WERI-Rb-1 (cell line): Measurements from ENCODE around the gene DICER1.

Experiments
- DNase-seq: peaks from one replicate; pipeline ENCODE4 v3.0.0-alpha.2; 2020
- H3K27ac ChIP-seq: fragments of 250-450 bp; sonication (Bioruptor Pico); 2 replicates; pipeline ENCODE4 v1.5.1; 2020; ENCODE audit warnings: mild to moderate bottlenecking, moderate library complexity
- H3K27me3 ChIP-seq: fragments of 250-450 bp; sonication (Bioruptor Pico); 2 replicates; pipeline ENCODE4 v1.5.1; 2021; ENCODE audit warnings: mild to moderate bottlenecking, low read depth, moderate library complexity; ENCODE audit not compliant: insufficient read depth, severe bottlenecking
- H3K36me3 ChIP-seq: fragments of 250-450 bp; sonication (Bioruptor Pico); 2 replicates; pipeline ENCODE4 v1.5.1; 2020; ENCODE audit warnings: mild to moderate bottlenecking, moderate library complexity
- H3K4me3 ChIP-seq: 2 replicates; pipeline ENCODE4 v1.5.1; 2011; ENCODE audit warnings: low read depth, mild to moderate bottlenecking, control low read depth, low read length
- H3K9me3 ChIP-seq: fragments of 250-450 bp; sonication (Bioruptor Pico); 2 replicates; pipeline ENCODE4 v1.5.1; 2021; ENCODE audit warnings: mild to moderate bottlenecking, moderate library complexity; ENCODE audit not compliant: severe bottlenecking
- CTCF ChIP-seq: IDR thresholded peaks from 2 replicates; pipeline ENCODE4 v1.5.1; 2011; ENCODE audit warnings: low read depth, mild to moderate bottlenecking, control low read depth, inconsistent platforms, low read length

Gene DICER1

GRCh38 chr14:95151561-95151960 lies 5.8 kb downstream of the DICER1 start:
- no peaks in the 10 kb centered on the region for H3K27me3 ChIP-seq
- H3K36me3 ChIP-seq, result peaks cover 14% of the 10 kb centered on the region
- no peak for DNase-seq
- TF ChIP-seq CTCF, result no peak
- H3K9me3 ChIP-seq, result no peaks in the 10 kb centered on the region
- H3K4me3 ChIP-seq, result no peak overlapping the region
- H3K27ac ChIP-seq, result no peak overlapping the region

- Histone ChIP-seq H3K27me3 (no peaks in the 10 kb centered on the region), H3K9me3 (no peaks in the 10 kb centered on the region), H3K27ac (no peak overlapping the region), H3K36me3 (peaks cover 14% of the 10 kb centered on the region), H3K4me3 (no peak overlapping the region)
- DNase-seq, result no peak
- no peak for TF ChIP-seq CTCF
Observed at GRCh38 chr14:95150910-95151309, 6.4 kb downstream of the DICER1 start.

- TF ChIP-seq CTCF, result no peak
- DNase-seq, result no peak
- Histone ChIP-seq H3K36me3 (peaks cover 7% of the 10 kb centered on the region), H3K27ac (no peak overlapping the region), H3K9me3 (no peaks in the 10 kb centered on the region), H3K27me3 (no peaks in the 10 kb centered on the region), H3K4me3 (no peak overlapping the region)
Observed at GRCh38 chr14:95149441-95149840, 7.9 kb downstream of the DICER1 start.

- no peak overlapping the region for H3K27ac ChIP-seq
- DNase-seq, result no peak
Observed at GRCh38 chr14:95147597-95147996, 9.7 kb downstream of the DICER1 start.

GRCh38 chr14:95146079-95146771 lies 11.1 kb downstream of the DICER1 start:
- H3K36me3 ChIP-seq, result peaks cover 2% of the 10 kb centered on the region
- no peak overlapping the region for H3K27ac ChIP-seq
- H3K9me3 ChIP-seq, result no peaks in the 10 kb centered on the region
- no peaks in the 10 kb centered on the region for H3K27me3 ChIP-seq
- no peak for DNase-seq
- no peak overlapping the region for H3K4me3 ChIP-seq
- no peak for TF ChIP-seq CTCF

More at GRCh38 chr14:95147597-95147996, 9.7 kb downstream of the DICER1 start:
- no peaks in the 10 kb centered on the region for H3K27me3 ChIP-seq
- no peak overlapping the region for H3K4me3 ChIP-seq
- H3K9me3 ChIP-seq, result no peaks in the 10 kb centered on the region
- peaks cover 2% of the 10 kb centered on the region for H3K36me3 ChIP-seq
- TF ChIP-seq CTCF, result no peak

GRCh38 chr14:95144849-95145248 lies 12.5 kb downstream of the DICER1 start:
- H3K4me3 ChIP-seq, result no peak overlapping the region
- DNase-seq, result no peak
- peaks cover 6% of the 10 kb centered on the region for H3K36me3 ChIP-seq
- no peak overlapping the region for H3K27ac ChIP-seq
- H3K27me3 ChIP-seq, result no peaks in the 10 kb centered on the region
- no peaks in the 10 kb centered on the region for H3K9me3 ChIP-seq
- no peak for TF ChIP-seq CTCF
